GM19395 (cell line): ENCODE data around the gene PHACTR3.

Source experiments
- ATAC-seq: cut with Tn5 transposase; IDR thresholded peaks from one replicate; pipeline ENCODE4 v1.9.1; 2021; ENCODE audit warnings: mild to moderate bottlenecking, moderate library complexity; ENCODE audit not compliant: unreplicated experiment

The PHACTR3 gene

GRCh38 chr20:59772373-59772705 is 168.0 kb downstream of the PHACTR3 start:
- no peak for ATAC-seq

GRCh38 chr20:59772931-59773913 is 168.9 kb downstream of the PHACTR3 start:
- ATAC-seq = no peak

GRCh38 chr20:59774204-59774641 is 169.9 kb downstream of the PHACTR3 start:
- ATAC-seq = no peak

GRCh38 chr20:59774921-59775686 is 170.8 kb downstream of the PHACTR3 start:
- ATAC-seq = no peak

- no peak for ATAC-seq
Measured at GRCh38 chr20:59775687-59776055, 171.3 kb downstream of the PHACTR3 start.

- ATAC-seq = no peak
Measured at GRCh38 chr20:59776059-59776603, 171.8 kb downstream of the PHACTR3 start.

- no peak for ATAC-seq
Measured at GRCh38 chr20:59776626-59777330, 172.4 kb downstream of the PHACTR3 start.

- ATAC-seq = no peak
Measured at GRCh38 chr20:59777331-59777725, 173.0 kb downstream of the PHACTR3 start.

GRCh38 chr20:59777814-59778575 is 173.7 kb downstream of the PHACTR3 start:
- no peak for ATAC-seq

GRCh38 chr20:59778615-59779200 is 174.4 kb downstream of the PHACTR3 start:
- ATAC-seq = no peak

- no peak for ATAC-seq
Measured at GRCh38 chr20:59779656-59780380, 175.5 kb downstream of the PHACTR3 start.

- no peak for ATAC-seq
Measured at GRCh38 chr20:59780494-59781185, 176.3 kb downstream of the PHACTR3 start.

- no peak for ATAC-seq
Measured at GRCh38 chr20:59781226-59781625, 176.9 kb downstream of the PHACTR3 start.

GRCh38 chr20:59782986-59783640 is 178.8 kb downstream of the PHACTR3 start:
- ATAC-seq = no peak

GRCh38 chr20:59783641-59784010 is 179.3 kb downstream of the PHACTR3 start:
- ATAC-seq = no peak

- ATAC-seq = no peak
Measured at GRCh38 chr20:59784365-59784764, 180.0 kb downstream of the PHACTR3 start.

- ATAC-seq = no peak
Measured at GRCh38 chr20:59784791-59785668, 180.7 kb downstream of the PHACTR3 start.
